ENCODE results near the gene DENND4B. TPM values are rescaled to one million over a fixed set of nuclear protein-coding genes. Genes with fewer than 3 reads are reported as not detected.
A peak's percentile ranks its signal among the peaks of the same experiment; 100 is the strongest.

The DENND4B gene
- 61.5 and 66.6 TPM in 2 replicates for total RNA-seq (2021)
- percentile 59 among the genes with signal in this experiment for Bru-seq, nascent RNA
- percentile 73 among the genes with signal in this experiment for BruChase-seq, experiment 1, labeled RNA remaining after a 2-hour chase
- BruChase-seq, experiment 2, labeled RNA remaining after a 6-hour chase = percentile 82 among the genes with signal in this experiment
- long read RNA-seq, partial matches to known transcripts = 26 of 52 reads
- long read RNA-seq, other reads (novel, unspliced or antisense) = 26 of 52 reads

- Histone ChIP-seq H3K36me3 (ENCODE audit: insufficient read depth, low read length, poor library complexity, severe bottlenecking) (peaks cover 32% of the 10 kb centered on the region), H3K4me3 (ENCODE audit: low read depth, low read length, poor library complexity, severe bottlenecking) (peak within 1 kb of the TSS; percentile 98), H3K4me1 (ENCODE audit: insufficient read depth, low read length, poor library complexity, severe bottlenecking) (peaks cover 6% of the 10 kb centered on the region), H3K9me3 (ENCODE audit: low read depth, low read length, poor library complexity, severe bottlenecking) (no peaks in the 10 kb centered on the region), H3K27me3 (replicated peaks; ENCODE audit: insufficient read depth, low read depth, low read length, poor library complexity) (no peaks in the 10 kb centered on the region), H3K27ac (ENCODE audit: low read depth, low read length, poor library complexity, severe bottlenecking) (peak within 1 kb of the TSS; percentile 94)
- CTCF ChIA-PET = interaction anchor here (0.6 to 1.6 kb wide), 10 partner anchors 10 to 1238 kb away, joined by 3 to 14 read pairs (median 4); partner anchors contain the start of genes RAB13 and SLC39A1
- POLR2A ChIA-PET (ENCODE audit: low non-redundant PET) = interaction anchor here (0.6 to 0.7 kb wide), 3 partner anchors 19 to 44 kb away, joined by 3 to 16 read pairs (median 7); no protein-coding TSS in a partner anchor
- no TSS peak for BruUV-seq (replicated peaks)
- TF ChIP-seq EZH2 (IDR thresholded peaks at IDR 0.05; ENCODE audit: borderline replicate concordance, low read depth, low read length, poor library complexity, severe bottlenecking) = no peak
- TF ChIP-seq CTCF (conservative IDR thresholded peaks at IDR 0.05; ENCODE audit: low read depth, low read length) = peak; percentile 91
- intact Hi-C loops (cut with micrococcal nuclease; ENCODE audit: unreplicated experiment) = loop anchor here (2.0 kb wide), 1 partner anchor 150 kb away; no protein-coding TSS in a partner anchor
- DNase-seq (ENCODE audit: low spot score) = peak; percentile 82
These were observed at the start of gene DENND4B for GRCh38 chr1:153946622-153947241. Gene DENND4B, minus strand, starts transcription at chr1:153946718. Its CDS starts 2,344 bp downstream, at chr1:153944374.

- DNase-seq (ENCODE audit: low spot score) = no peak
- no peak overlapping the region for H3K4me3 ChIP-seq (ENCODE audit: low read depth, low read length, poor library complexity, severe bottlenecking)
- H3K9me3 ChIP-seq (ENCODE audit: low read depth, low read length, poor library complexity, severe bottlenecking) = no peaks in the 10 kb centered on the region
- intact Hi-C loops (cut with micrococcal nuclease; ENCODE audit: unreplicated experiment) = no loop called here
- TF ChIP-seq EZH2 (IDR thresholded peaks at IDR 0.05; ENCODE audit: borderline replicate concordance, low read depth, low read length, poor library complexity, severe bottlenecking) (no peak), CTCF (conservative IDR thresholded peaks at IDR 0.05; ENCODE audit: low read depth, low read length) (no peak)
- ChIA-PET POLR2A (ENCODE audit: low non-redundant PET) (interaction anchor here (0.6 to 0.7 kb wide), 2 partner anchors 218 to 231 kb away, joined by 3 to 4 read pairs; no protein-coding TSS in a partner anchor), CTCF (no interaction called here)
- no peak overlapping the region for H3K27ac ChIP-seq (ENCODE audit: low read depth, low read length, poor library complexity, severe bottlenecking)
- peaks cover 13% of the 10 kb centered on the region for H3K4me1 ChIP-seq (ENCODE audit: insufficient read depth, low read length, poor library complexity, severe bottlenecking)
- H3K27me3 ChIP-seq (replicated peaks; ENCODE audit: insufficient read depth, low read depth, low read length, poor library complexity) = no peaks in the 10 kb centered on the region
- H3K36me3 ChIP-seq (ENCODE audit: insufficient read depth, low read length, poor library complexity, severe bottlenecking) = peaks cover 42% of the 10 kb centered on the region
- no TSS peak for BruUV-seq (replicated peaks)
These were observed 49.1 kb upstream of the DENND4B start for GRCh38 chr1:153995640-153996039.

GRCh38 chr1:153995202-153995601 lies 48.7 kb upstream of the DENND4B start:
- Histone ChIP-seq H3K4me1 (ENCODE audit: insufficient read depth, low read length, poor library complexity, severe bottlenecking) (peaks cover 13% of the 10 kb centered on the region), H3K27me3 (replicated peaks; ENCODE audit: insufficient read depth, low read depth, low read length, poor library complexity) (no peaks in the 10 kb centered on the region), H3K36me3 (ENCODE audit: insufficient read depth, low read length, poor library complexity, severe bottlenecking) (peaks cover 42% of the 10 kb centered on the region), H3K9me3 (ENCODE audit: low read depth, low read length, poor library complexity, severe bottlenecking) (no peaks in the 10 kb centered on the region), H3K27ac (ENCODE audit: low read depth, low read length, poor library complexity, severe bottlenecking) (no peak overlapping the region), H3K4me3 (ENCODE audit: low read depth, low read length, poor library complexity, severe bottlenecking) (no peak overlapping the region)
- BruUV-seq (replicated peaks) = no TSS peak
- ChIA-PET CTCF (no interaction called here), POLR2A (ENCODE audit: low non-redundant PET) (interaction anchor here (0.6 kb wide), 1 partner anchor 231 kb away, joined by 4 read pairs; no protein-coding TSS in a partner anchor)
- intact Hi-C loops (cut with micrococcal nuclease; ENCODE audit: unreplicated experiment) = no loop called here
- no peak for DNase-seq (ENCODE audit: low spot score)
- no peak for TF ChIP-seq CTCF (conservative IDR thresholded peaks at IDR 0.05; ENCODE audit: low read depth, low read length)
- no peak for TF ChIP-seq EZH2 (IDR thresholded peaks at IDR 0.05; ENCODE audit: borderline replicate concordance, low read depth, low read length, poor library complexity, severe bottlenecking)

All from A673 (cell line).